Measurements from ENCODE around the gene TTC3. TPM values are rescaled to one million over a fixed set of nuclear protein-coding genes. Genes with fewer than 3 reads are reported as not detected.

The TTC3 gene
- total RNA-seq, 1 experiment from 2014 or later, result 71.5 TPM

- POLR2A ChIA-PET, result no interaction called here
- no peak overlapping the region for H2AFZ ChIP-seq (ENCODE audit: low read depth, low read length, poor library complexity, severe bottlenecking)
- H3K27me3 ChIP-seq (ENCODE audit: insufficient read depth, low read length), result no peaks in the 10 kb centered on the region
These were observed 29.2 kb upstream of the TTC3 start for GRCh38 chr21:37043818-37044217.

DNA sequence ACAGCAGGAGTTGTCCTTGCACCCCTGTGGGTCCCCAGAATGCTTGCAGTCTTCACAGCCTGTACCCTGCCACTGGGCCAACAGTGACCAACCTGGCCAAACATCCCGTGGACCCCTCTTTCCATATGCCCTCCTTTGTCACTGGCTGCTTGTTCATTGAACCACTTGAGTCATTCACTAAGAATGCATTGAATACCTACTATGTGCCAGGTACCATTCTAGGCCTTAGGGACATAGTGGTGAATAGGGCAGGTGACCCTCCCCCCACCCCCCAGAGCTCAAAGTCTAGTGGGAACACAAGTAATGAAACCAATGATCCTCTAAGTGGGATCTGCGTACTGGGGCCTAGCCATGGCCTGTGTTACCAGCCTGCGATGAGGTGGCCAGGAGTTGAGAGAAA is 28.4 kb upstream of the TTC3 start:
- H3K27ac ChIP-seq (ENCODE audit: low read depth, low read length), result no peak overlapping the region
- POLR2A ChIA-PET, result interaction anchor here (0.7 kb wide), 1 partner anchor 294 kb away, joined by 3 read pairs; no protein-coding TSS in a partner anchor
- no peaks in the 10 kb centered on the region for H4K20me1 ChIP-seq (ENCODE audit: insufficient read depth)
- DNase-seq (ENCODE audit: low read depth, low spot score) (no peak), ATAC-seq (no peak)
- intact Hi-C loops (cut with micrococcal nuclease), result no loop called here
- no peak overlapping the region for H3K4me3 ChIP-seq (replicated peaks in 1 of 2; ENCODE audit: low read depth in 1 of 2, low read length in 2 of 2)
- peaks cover 5 to 13% of the 10 kb centered on the region in 2 experiments for H3K4me1 ChIP-seq (ENCODE audit: control insufficient read depth in 1 of 2, insufficient read depth in 2 of 2, low read length in 2 of 2)
- no peaks in the 10 kb centered on the region for H3K27me3 ChIP-seq (ENCODE audit: insufficient read depth, low read length)
- H3K36me3 ChIP-seq (ENCODE audit: control insufficient read depth in 1 of 2, insufficient read depth in 2 of 2, low read length in 2 of 2), result no peaks in the 10 kb centered on the region
- no TSS peak for BruUV-seq (replicated peaks)
- RAD21 ChIA-PET (ENCODE audit: low non-redundant PET in 1 of 2, low total read pairs in 2 of 2, uncharacterized antibody in 2 of 2, unreplicated experiment in 2 of 2), result no interaction called here
- no peaks in the 10 kb centered on the region for H3K9me3 ChIP-seq (ENCODE audit: control insufficient read depth in 1 of 2, insufficient read depth in 1 of 2, low read depth in 1 of 2, low read length in 2 of 2)
- no peaks in the 10 kb centered on the region for H3K9me2 ChIP-seq (ENCODE audit: insufficient read depth)
- no peaks in the 10 kb centered on the region for H3K79me2 ChIP-seq (ENCODE audit: insufficient read depth, low read length)
- H2AFZ ChIP-seq (ENCODE audit: low read depth, low read length, poor library complexity, severe bottlenecking), result no peak overlapping the region
- H3K9ac ChIP-seq (ENCODE audit: low read length), result no peak overlapping the region
- CTCF ChIA-PET, result no interaction called here
- no peak overlapping the region for H3K4me2 ChIP-seq (ENCODE audit: low read length)
- no peak for TF ChIP-seq POLR2AphosphoS5 (IDR thresholded peaks at IDR 0.05; ENCODE audit: low read depth, low read length)
- TF ChIP-seq JUND (IDR thresholded peaks at IDR 0.05), result no peak
- TF ChIP-seq ZBTB33 (IDR thresholded peaks at IDR 0.05; ENCODE audit: extremely low read depth, insufficient replicate concordance, low read length), result no peak
- no peak for TF ChIP-seq EGR1 (IDR thresholded peaks at IDR 0.05; ENCODE audit: low read depth)
- TF ChIP-seq REST (IDR thresholded peaks at IDR 0.05; ENCODE audit: low read depth), result no peak
- no peak for TF ChIP-seq EZH2 (IDR thresholded peaks at IDR 0.05)
- no peak for TF ChIP-seq ELF1 (IDR thresholded peaks at IDR 0.05; ENCODE audit: borderline replicate concordance, low read depth)
- TF ChIP-seq ZFX (IDR thresholded peaks at IDR 0.05), result no peak

More at GRCh38 chr21:37043818-37044217, 29.2 kb upstream of the TTC3 start:
- no peak for ATAC-seq
- H3K4me1 ChIP-seq (ENCODE audit: control insufficient read depth in 1 of 2, insufficient read depth in 2 of 2, low read length in 2 of 2), result peaks cover 5 to 13% of the 10 kb centered on the region in 2 experiments
- intact Hi-C loops (cut with micrococcal nuclease), result no loop called here
- no peak for DNase-seq (ENCODE audit: low read depth, low spot score)
- no peak overlapping the region for H3K4me2 ChIP-seq (ENCODE audit: low read length)
- BruUV-seq (replicated peaks), result no TSS peak
- ChIA-PET CTCF (no interaction called here), RAD21 (ENCODE audit: low non-redundant PET in 1 of 2, low total read pairs in 2 of 2, uncharacterized antibody in 2 of 2, unreplicated experiment in 2 of 2) (no interaction called here)
- no peaks in the 10 kb centered on the region for H4K20me1 ChIP-seq (ENCODE audit: insufficient read depth)
- no peaks in the 10 kb centered on the region for H3K9me2 ChIP-seq (ENCODE audit: insufficient read depth)
- H3K9ac ChIP-seq (ENCODE audit: low read length), result no peak overlapping the region
- H3K4me3 ChIP-seq (replicated peaks in 1 of 2; ENCODE audit: low read depth in 1 of 2, low read length in 2 of 2), result no peak overlapping the region
- TF ChIP-seq ZBTB33 (IDR thresholded peaks at IDR 0.05; ENCODE audit: extremely low read depth, insufficient replicate concordance, low read length) (no peak), ZFX (IDR thresholded peaks at IDR 0.05) (no peak), JUND (IDR thresholded peaks at IDR 0.05) (no peak), POLR2A (IDR thresholded peaks at IDR 0.05; ENCODE audit: borderline replicate concordance, extremely low read depth, insufficient read depth, insufficient read length) (no peak), EZH2phosphoT487 (IDR thresholded peaks at IDR 0.05; ENCODE audit: borderline replicate concordance) (no peak)
- no peaks in the 10 kb centered on the region for H3K36me3 ChIP-seq (ENCODE audit: control insufficient read depth in 1 of 2, insufficient read depth in 2 of 2, low read length in 2 of 2)
- no peaks in the 10 kb centered on the region for H3K9me3 ChIP-seq (ENCODE audit: control insufficient read depth in 1 of 2, insufficient read depth in 1 of 2, low read depth in 1 of 2, low read length in 2 of 2)
- H3K79me2 ChIP-seq (ENCODE audit: insufficient read depth, low read length), result no peaks in the 10 kb centered on the region
- H3K27ac ChIP-seq (ENCODE audit: low read depth, low read length), result no peak overlapping the region

Data from HCT116 (cell line).